Ishikawa (cell line): ENCODE measurements around the gene COL5A2.

ENCODE experiments used
- CREB1 ChIP-seq: IDR thresholded peaks from 2 replicates; pipeline ENCODE4 v1.6.1; 2012; ENCODE audit warnings: low read depth
- EGR1 ChIP-seq: IDR thresholded peaks from 2 replicates; pipeline ENCODE4 v1.6.1; 2012
- EP300 ChIP-seq: IDR thresholded peaks from 2 replicates; pipeline ENCODE4 v1.6.1; 2012; ENCODE audit warnings: borderline replicate concordance
- FOXM1 ChIP-seq: IDR thresholded peaks from 2 replicates; pipeline ENCODE4 v1.6.1; 2012; ENCODE audit warnings: low read depth, borderline replicate concordance
- NFIC ChIP-seq: IDR thresholded peaks from 2 replicates; pipeline ENCODE4 v1.6.1; 2012
- RAD21 ChIP-seq: IDR thresholded peaks from 2 replicates; pipeline ENCODE4 v1.6.1; 2012; ENCODE audit warnings: low read depth
- TAF1 ChIP-seq: IDR thresholded peaks from 2 replicates; pipeline ENCODE4 v1.6.1; 2012; ENCODE audit warnings: low read depth, mild to moderate bottlenecking
- TCF12 ChIP-seq: IDR thresholded peaks from 2 replicates; pipeline ENCODE4 v1.6.1; 2012; ENCODE audit warnings: low read depth
- TEAD4 ChIP-seq: IDR thresholded peaks from 2 replicates; pipeline ENCODE4 v1.6.1; 2012
- YY1 ChIP-seq: IDR thresholded peaks from 2 replicates; pipeline ENCODE4 v1.6.1; 2012; ENCODE audit warnings: low read depth
- ZBTB7A ChIP-seq: IDR thresholded peaks from 2 replicates; pipeline ENCODE4 v1.6.1; 2012; ENCODE audit warnings: low read depth
- TF ChIP-seq, protein P1 (sequence below): IDR thresholded peaks from 2 replicates; pipeline ENCODE4 v1.6.1; 2012; ENCODE audit warnings: low read depth, mild to moderate bottlenecking
- TF ChIP-seq, protein P2 (sequence below): IDR thresholded peaks from 2 replicates; pipeline ENCODE4 v1.6.1; 2012
- TF ChIP-seq, protein P3 (sequence below): IDR thresholded peaks from 2 replicates; pipeline ENCODE4 v1.6.1; 2012

DNA sequence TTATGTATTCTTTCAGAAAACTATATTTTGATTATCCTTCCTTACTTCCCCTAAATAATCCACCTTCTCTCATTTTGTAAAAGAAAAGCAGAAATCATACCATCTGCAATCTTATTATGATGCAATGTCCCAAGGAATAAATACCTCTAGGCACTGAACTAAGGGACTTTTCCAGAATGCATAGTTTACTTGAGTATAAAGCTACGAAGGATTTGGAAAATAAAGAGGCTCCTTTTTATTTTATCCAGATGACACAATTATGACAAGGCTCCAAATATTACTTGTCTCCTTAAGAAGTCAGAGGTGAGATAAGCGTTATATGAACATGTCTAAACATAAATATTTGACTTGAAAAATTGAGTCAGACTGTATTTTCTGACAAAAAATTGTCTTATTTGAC is 133.2 kb downstream of the COL5A2 start:
- TF ChIP-seq CREB1 (no peak), TAF1 (no peak), ZBTB7A (no peak), RAD21 (no peak), NFIC (no peak), YY1 (no peak), EGR1 (no peak), EP300 (no peak), TEAD4 (no peak), FOXM1 (no peak), TCF12 (no peak)
- TF ChIP-seq, protein P1, sequence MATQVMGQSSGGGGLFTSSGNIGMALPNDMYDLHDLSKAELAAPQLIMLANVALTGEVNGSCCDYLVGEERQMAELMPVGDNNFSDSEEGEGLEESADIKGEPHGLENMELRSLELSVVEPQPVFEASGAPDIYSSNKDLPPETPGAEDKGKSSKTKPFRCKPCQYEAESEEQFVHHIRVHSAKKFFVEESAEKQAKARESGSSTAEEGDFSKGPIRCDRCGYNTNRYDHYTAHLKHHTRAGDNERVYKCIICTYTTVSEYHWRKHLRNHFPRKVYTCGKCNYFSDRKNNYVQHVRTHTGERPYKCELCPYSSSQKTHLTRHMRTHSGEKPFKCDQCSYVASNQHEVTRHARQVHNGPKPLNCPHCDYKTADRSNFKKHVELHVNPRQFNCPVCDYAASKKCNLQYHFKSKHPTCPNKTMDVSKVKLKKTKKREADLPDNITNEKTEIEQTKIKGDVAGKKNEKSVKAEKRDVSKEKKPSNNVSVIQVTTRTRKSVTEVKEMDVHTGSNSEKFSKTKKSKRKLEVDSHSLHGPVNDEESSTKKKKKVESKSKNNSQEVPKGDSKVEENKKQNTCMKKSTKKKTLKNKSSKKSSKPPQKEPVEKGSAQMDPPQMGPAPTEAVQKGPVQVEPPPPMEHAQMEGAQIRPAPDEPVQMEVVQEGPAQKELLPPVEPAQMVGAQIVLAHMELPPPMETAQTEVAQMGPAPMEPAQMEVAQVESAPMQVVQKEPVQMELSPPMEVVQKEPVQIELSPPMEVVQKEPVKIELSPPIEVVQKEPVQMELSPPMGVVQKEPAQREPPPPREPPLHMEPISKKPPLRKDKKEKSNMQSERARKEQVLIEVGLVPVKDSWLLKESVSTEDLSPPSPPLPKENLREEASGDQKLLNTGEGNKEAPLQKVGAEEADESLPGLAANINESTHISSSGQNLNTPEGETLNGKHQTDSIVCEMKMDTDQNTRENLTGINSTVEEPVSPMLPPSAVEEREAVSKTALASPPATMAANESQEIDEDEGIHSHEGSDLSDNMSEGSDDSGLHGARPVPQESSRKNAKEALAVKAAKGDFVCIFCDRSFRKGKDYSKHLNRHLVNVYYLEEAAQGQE, result no peak
- TF ChIP-seq, protein P2, sequence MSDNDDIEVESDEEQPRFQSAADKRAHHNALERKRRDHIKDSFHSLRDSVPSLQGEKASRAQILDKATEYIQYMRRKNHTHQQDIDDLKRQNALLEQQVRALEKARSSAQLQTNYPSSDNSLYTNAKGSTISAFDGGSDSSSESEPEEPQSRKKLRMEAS, result no peak
- TF ChIP-seq, protein P3, sequence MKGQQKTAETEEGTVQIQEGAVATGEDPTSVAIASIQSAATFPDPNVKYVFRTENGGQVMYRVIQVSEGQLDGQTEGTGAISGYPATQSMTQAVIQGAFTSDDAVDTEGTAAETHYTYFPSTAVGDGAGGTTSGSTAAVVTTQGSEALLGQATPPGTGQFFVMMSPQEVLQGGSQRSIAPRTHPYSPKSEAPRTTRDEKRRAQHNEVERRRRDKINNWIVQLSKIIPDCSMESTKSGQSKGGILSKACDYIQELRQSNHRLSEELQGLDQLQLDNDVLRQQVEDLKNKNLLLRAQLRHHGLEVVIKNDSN, result no peak
